IPS DF 6.9 (cell line): ENCODE results near the gene PLEKHA7.

ENCODE experiments used
- DNase-seq: peaks from one replicate; pipeline ENCODE4 v3.0.0-alpha.2; 2013; ENCODE audit warnings: low read depth, low spot score
- H3K27ac ChIP-seq: one replicate; pipeline ENCODE4 v1.5.1; 2013; ENCODE audit warnings: low read length, control low read depth
- H3K27me3 ChIP-seq: 2 replicates; pipeline ENCODE4 v1.6.1; 2013; ENCODE audit warnings: mild to moderate bottlenecking, low read length; ENCODE audit not compliant: control insufficient read depth, insufficient read depth
- H3K36me3 ChIP-seq: 2 replicates; pipeline ENCODE4 v1.6.1; 2013; ENCODE audit warnings: low read length; ENCODE audit not compliant: control insufficient read depth, insufficient read depth
- H3K4me1 ChIP-seq: 2 replicates; pipeline ENCODE4 v1.6.1; 2013; ENCODE audit warnings: low read length; ENCODE audit not compliant: control insufficient read depth, insufficient read depth
- H3K4me3 ChIP-seq: 2 replicates; pipeline ENCODE4 v1.5.1; 2013; ENCODE audit warnings: mild to moderate bottlenecking, low read length
- H3K9me3 ChIP-seq: 2 replicates; pipeline ENCODE4 v1.6.1; 2013; ENCODE audit warnings: low read length, inconsistent platforms; ENCODE audit not compliant: control insufficient read depth, insufficient read depth
- WGBS: extraction: QIAGEN DNeasy Blood & Tissue Kit; methylation state at CpG from one replicate; pipeline ENCODE4 v1.1.7; 2013; ENCODE audit warnings: mixed read lengths, missing lambda C conversion rate; ENCODE audit not compliant: insufficient read length, insufficient coverage; 5-methylcytosine and 5-hydroxymethylcytosine counted together

PLEKHA7 gene

DNA sequence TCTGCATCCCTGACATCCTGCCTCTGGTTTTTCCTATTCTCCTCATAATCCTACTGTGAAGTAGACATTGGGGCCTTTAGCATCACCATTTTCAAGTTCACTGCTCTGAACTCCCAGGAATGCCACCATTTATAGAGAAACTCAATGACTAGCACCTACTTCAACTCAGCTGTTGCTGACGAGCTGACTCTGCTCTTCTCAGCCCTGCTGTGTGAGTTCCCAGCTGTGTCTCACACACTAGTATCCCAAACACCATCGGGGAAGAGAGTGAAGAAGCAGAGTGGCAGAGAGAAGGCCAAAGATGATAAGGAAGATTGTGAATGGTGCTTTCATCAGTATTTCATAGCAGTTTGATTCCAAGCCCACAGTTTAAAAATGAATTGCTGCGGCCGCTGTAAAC, 71.9 kb downstream of the PLEKHA7 start:
- no peaks in the 10 kb centered on the region for H3K9me3 ChIP-seq
- no peak for DNase-seq
- H3K4me3 ChIP-seq: no peak overlapping the region
- H3K27me3 ChIP-seq: no peaks in the 10 kb centered on the region
- no peaks in the 10 kb centered on the region for H3K36me3 ChIP-seq
- H3K27ac ChIP-seq: no peak overlapping the region
- no CpG with 5 or more reads among the region's 4 CpGs for WGBS
- no peaks in the 10 kb centered on the region; the same call in 1 of the 2 replicates for H3K4me1 ChIP-seq

DNA sequence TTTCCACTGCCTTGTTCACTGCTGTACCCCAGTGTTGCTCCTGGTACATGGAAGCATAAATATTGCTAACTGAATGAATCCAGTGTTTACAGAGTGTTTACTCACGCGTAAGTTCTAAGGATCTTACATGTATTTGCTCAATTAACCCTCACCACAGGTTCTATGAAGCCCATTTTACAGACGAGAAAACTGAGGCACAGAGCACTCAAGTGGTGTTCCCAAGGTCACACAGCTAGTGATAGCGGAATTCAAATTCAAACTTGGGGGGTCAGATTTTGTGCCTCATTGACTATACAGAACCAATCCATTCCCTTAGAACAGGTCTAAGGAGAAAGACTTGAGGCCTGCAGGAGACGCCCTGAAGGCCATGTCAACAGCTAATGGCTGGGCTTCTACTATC, 72.3 kb downstream of the PLEKHA7 start:
- Histone ChIP-seq H3K4me3 (no peak overlapping the region), H3K4me1 (no peaks in the 10 kb centered on the region; the same call in 1 of the 2 replicates), H3K36me3 (no peaks in the 10 kb centered on the region), H3K9me3 (no peaks in the 10 kb centered on the region), H3K27ac (no peak overlapping the region), H3K27me3 (no peaks in the 10 kb centered on the region)
- no peak for DNase-seq
- whole genome bisulfite sequencing: no CpG with 5 or more reads among the region's 5 CpGs

DNA sequence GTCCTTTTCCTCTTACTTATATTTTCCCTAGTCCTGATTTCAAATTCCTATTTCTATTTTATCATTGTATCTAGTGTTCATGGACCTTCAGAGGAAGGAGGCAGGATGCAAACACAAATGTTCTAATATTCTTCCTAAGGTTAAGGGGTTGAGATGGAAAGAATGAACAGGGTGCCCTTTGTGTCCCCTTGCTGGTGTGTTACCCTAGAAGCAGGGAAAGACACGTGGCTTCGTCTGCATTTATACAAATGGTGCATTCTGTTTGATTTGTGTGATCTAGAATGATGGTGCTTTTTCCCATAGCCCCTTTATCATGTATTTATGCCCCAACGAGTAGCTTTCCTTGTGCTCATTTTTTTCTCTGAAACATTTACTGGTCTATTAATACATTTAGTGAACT, 76.2 kb downstream of the PLEKHA7 start:
- H3K4me1 ChIP-seq: 0 out of 2 replicates have a peak, but pooled peaks cover 2% of the 10 kb centered on the region
- no peaks in the 10 kb centered on the region for H3K27me3 ChIP-seq
- no CpG with 5 or more reads among the region's 3 CpGs for WGBS
- DNase-seq: no peak
- no peak overlapping the region for H3K4me3 ChIP-seq
- H3K9me3 ChIP-seq: no peaks in the 10 kb centered on the region
- H3K36me3 ChIP-seq: no peaks in the 10 kb centered on the region
- no peak overlapping the region for H3K27ac ChIP-seq

GRCh38 chr11:16936643-16937042, 77.6 kb downstream of the PLEKHA7 start:
- WGBS: no CpG with 5 or more reads among the region's 1 CpG
- Histone ChIP-seq H3K4me1 (0 out of 2 replicates have a peak, but pooled peaks cover 2% of the 10 kb centered on the region), H3K27me3 (no peaks in the 10 kb centered on the region), H3K27ac (no peak overlapping the region), H3K36me3 (no peaks in the 10 kb centered on the region), H3K4me3 (no peak overlapping the region), H3K9me3 (no peaks in the 10 kb centered on the region)
- no peak for DNase-seq

DNA sequence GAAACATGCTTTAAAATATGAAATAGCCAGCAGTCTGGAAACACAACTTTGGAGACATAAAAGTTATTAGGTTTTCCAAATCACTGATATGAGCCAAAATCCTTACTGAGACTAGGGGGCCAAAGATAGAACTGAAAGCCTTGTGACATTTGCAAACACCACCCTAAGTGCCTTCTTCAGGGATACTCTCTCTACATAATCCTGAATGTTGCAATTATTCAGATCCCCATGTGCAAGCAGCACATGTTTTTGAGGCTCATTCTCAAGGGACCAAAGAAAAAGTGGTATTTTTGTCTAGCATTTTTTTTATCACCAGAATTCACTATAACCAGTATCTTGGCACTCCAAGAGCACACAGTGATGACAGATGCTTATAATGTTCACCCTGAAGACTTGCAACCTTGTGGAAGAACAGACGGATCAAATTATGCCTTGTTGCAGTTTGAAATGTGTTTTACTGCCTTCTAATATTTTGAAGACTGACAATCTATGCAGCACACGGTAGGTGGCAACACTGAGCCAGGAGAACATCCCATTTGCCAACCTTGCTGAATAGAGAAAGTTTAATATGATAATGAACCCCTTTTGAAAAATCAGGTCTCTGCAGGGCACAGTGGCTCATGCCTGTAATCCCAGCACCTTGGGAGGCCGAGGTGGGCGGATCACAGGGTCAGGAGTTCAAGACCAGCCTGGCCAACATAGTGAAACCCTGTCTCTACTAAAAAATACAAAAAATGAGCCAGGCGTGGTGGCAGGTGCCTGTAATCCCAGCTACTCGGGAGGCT, 78.5 kb downstream of the PLEKHA7 start:
- H3K4me1 ChIP-seq: 0 out of 2 replicates have a peak, but pooled peaks cover 2% of the 10 kb centered on the region
- no peak overlapping the region for H3K4me3 ChIP-seq
- no peaks in the 10 kb centered on the region for H3K27me3 ChIP-seq
- no peaks in the 10 kb centered on the region for H3K36me3 ChIP-seq
- WGBS: no CpG with 5 or more reads among the region's 6 CpGs
- no peak overlapping the region for H3K27ac ChIP-seq
- H3K9me3 ChIP-seq: no peaks in the 10 kb centered on the region
- DNase-seq: peak; percentile 39

DNA sequence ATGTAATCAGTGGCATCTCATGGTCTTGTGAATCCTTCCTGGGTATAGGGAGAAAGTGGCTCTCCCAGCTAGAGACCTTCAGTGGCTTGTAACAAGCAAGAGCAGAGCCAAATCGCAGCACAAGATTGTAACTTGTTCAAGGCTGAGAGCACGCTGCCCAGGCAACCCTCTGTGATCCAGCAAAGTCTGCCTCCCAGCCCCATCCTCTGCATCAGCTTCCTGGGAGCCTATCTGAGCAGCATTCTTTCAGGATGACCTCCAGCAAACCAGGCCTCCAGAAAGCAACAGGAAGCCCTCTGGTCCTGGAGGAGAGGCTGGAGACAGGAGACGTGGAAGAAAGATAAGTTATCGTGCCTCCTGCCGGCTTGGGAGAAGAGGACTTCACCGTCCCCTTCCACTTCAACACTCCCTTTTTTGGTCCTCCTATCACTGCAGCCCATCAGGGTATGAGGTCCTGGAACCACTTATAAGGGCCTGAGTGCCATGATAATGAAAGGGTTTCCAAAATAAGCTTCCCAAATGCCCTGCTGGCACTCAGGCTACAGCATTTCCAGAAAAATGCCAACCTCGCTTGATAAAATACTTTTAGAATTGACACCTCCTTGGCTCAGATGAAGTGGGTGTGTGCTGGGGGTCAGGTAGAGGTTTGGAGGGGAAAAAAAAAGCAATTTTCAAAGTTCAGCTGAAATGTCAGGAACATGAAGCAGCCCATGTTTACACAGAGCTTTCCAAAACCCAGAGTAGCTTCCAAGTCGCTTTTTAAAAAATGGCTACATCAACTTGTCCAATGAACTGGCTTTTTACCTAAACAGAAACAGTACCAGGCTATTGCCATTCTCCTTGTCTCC, 80.2 kb downstream of the PLEKHA7 start:
- Histone ChIP-seq H3K9me3 (no peaks in the 10 kb centered on the region), H3K4me3 (no peak overlapping the region; the same call in 1 of the 2 replicates), H3K36me3 (no peaks in the 10 kb centered on the region), H3K27me3 (no peaks in the 10 kb centered on the region), H3K27ac (no peak overlapping the region), H3K4me1 (0 out of 2 replicates have a peak, but pooled peaks cover 2% of the 10 kb centered on the region)
- no CpG with 5 or more reads among the region's 8 CpGs for WGBS
- no peak for DNase-seq

DNA sequence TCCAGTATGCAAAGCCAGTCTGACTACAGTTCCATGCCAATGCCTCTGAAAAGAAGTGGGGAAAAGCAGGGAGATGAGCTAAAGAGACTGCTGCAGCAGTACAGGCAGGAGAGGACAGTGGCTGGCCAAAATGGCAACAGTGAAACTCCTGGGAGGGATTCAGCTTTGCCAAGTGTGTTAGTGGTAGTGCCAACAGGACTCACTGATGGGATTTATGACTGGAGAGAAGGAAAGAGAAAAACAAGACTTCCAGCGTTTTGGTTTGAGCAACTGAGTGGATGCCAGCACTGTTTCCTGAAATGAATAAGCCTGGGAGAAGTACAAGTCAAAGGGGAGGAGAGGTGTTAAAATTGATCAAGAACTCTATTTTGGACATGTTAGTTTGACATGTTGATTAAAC, 80.9 kb downstream of the PLEKHA7 start:
- H3K4me1 ChIP-seq: 0 out of 2 replicates have a peak, but pooled peaks cover 2% of the 10 kb centered on the region
- H3K27ac ChIP-seq: no peak overlapping the region
- no CpG with 5 or more reads among the region's 1 CpG for WGBS
- DNase-seq: no peak
- no peak overlapping the region for H3K4me3 ChIP-seq
- H3K9me3 ChIP-seq: no peaks in the 10 kb centered on the region
- H3K36me3 ChIP-seq: no peaks in the 10 kb centered on the region
- no peaks in the 10 kb centered on the region for H3K27me3 ChIP-seq

GRCh38 chr11:16928044-16928443, 86.2 kb downstream of the PLEKHA7 start:
- Histone ChIP-seq H3K27me3 (peaks cover 10% of the 10 kb centered on the region; the same call in 1 of the 2 replicates), H3K4me1 (peaks cover 5% of the 10 kb centered on the region), H3K36me3 (no peaks in the 10 kb centered on the region), H3K27ac (no peak overlapping the region), H3K4me3 (no peak overlapping the region), H3K9me3 (no peaks in the 10 kb centered on the region)
- no peak for DNase-seq
- no CpG with 5 or more reads among the region's 4 CpGs for WGBS

- Histone ChIP-seq H3K27ac (no peak overlapping the region), H3K9me3 (no peaks in the 10 kb centered on the region), H3K4me3 (no peak overlapping the region), H3K4me1 (peaks cover 5% of the 10 kb centered on the region), H3K36me3 (no peaks in the 10 kb centered on the region), H3K27me3 (peaks cover 10% of the 10 kb centered on the region; the same call in 1 of the 2 replicates)
- DNase-seq: no peak
- WGBS: no CpG with 5 or more reads among the region's 9 CpGs
These were observed 87.2 kb downstream of the PLEKHA7 start for GRCh38 chr11:16926883-16927626.

GRCh38 chr11:16925561-16926065, 88.6 kb downstream of the PLEKHA7 start:
- peak; percentile 39 for DNase-seq
- Histone ChIP-seq H3K36me3 (no peaks in the 10 kb centered on the region), H3K27ac (no peak overlapping the region), H3K4me3 (peak overlapping the region; percentile 50; the same call in 1 of the 2 replicates), H3K27me3 (peaks cover 10% of the 10 kb centered on the region; the same call in 1 of the 2 replicates), H3K9me3 (no peaks in the 10 kb centered on the region), H3K4me1 (peaks cover 5% of the 10 kb centered on the region)
- WGBS: no CpG with 5 or more reads among the region's 52 CpGs
